ENCODE data around the gene TNFSF12. TPM values are rescaled to one million over a fixed set of nuclear protein-coding genes. Genes with fewer than 3 reads are reported as not detected.

The TNFSF12 gene
- total RNA-seq, 1 experiment from 2014 or later, result 8.1 TPM

GRCh38 chr17:7502171-7502847 lies 46.5 kb upstream of the TNFSF12 start (continued):
- no peak for TF ChIP-seq IRF1 (CRISPR knock-in tag; IDR thresholded peaks at IDR 0.05)
- no peak for TF ChIP-seq ZNF138 (CRISPR knock-in tag; conservative IDR thresholded peaks at IDR 0.05)
- TF ChIP-seq FOXK1 (CRISPR knock-in tag; IDR thresholded peaks at IDR 0.05), result no peak

GRCh38 chr17:7502987-7503386 lies 45.9 kb upstream of the TNFSF12 start:
- DNase-seq (ENCODE audit: low spot score), result peak; percentile 66
- ChIA-PET POLR2A (interaction anchor here (0.7 to 1.6 kb wide), 2 partner anchors 66 to 81 kb away, joined by 3 read pairs; partner anchors contain the start of gene MPDU1), CTCF (interaction anchor here (0.5 to 2.2 kb wide), 19 partner anchors 10 to 147 kb away, joined by 3 to 13 read pairs (median 4); partner anchors contain the start of gene PLSCR3)
- H3K36me3 Mint-ChIP-seq, result peaks cover 82% of the 10 kb centered on the region
- no peaks in the 10 kb centered on the region for H3K27me3 Mint-ChIP-seq (ENCODE audit: low read depth)
- H3K4me1 Mint-ChIP-seq, result no peaks in the 10 kb centered on the region
- peak; percentile 82 for ATAC-seq
- no peaks in the 10 kb centered on the region for H3K9me3 Mint-ChIP-seq
- no peak overlapping the region for H3K27ac Mint-ChIP-seq
- no peak for TF ChIP-seq ZNF416 (CRISPR knock-in tag; IDR thresholded peaks at IDR 0.05)
- TF ChIP-seq NFE2L1 (CRISPR knock-in tag; IDR thresholded peaks at IDR 0.05), result no peak
- no peak for TF ChIP-seq RORB (CRISPR knock-in tag; IDR thresholded peaks at IDR 0.05)
- no peak for TF ChIP-seq ERG (CRISPR knock-in tag; IDR thresholded peaks at IDR 0.05)
- H3K4me3 Mint-ChIP-seq, result no peak overlapping the region

GRCh38 chr17:7503521-7503920 lies 45.3 kb upstream of the TNFSF12 start:
- no peaks in the 10 kb centered on the region for H3K27me3 Mint-ChIP-seq (ENCODE audit: low read depth)
- H3K27ac Mint-ChIP-seq, result no peak overlapping the region
- no peaks in the 10 kb centered on the region for H3K4me1 Mint-ChIP-seq
- no peak overlapping the region for H3K4me3 Mint-ChIP-seq
- ChIA-PET CTCF (interaction anchor here (1.5 to 2.2 kb wide), 5 partner anchors 14 to 147 kb away, joined by 4 to 13 read pairs (median 9); no protein-coding TSS in a partner anchor), POLR2A (interaction anchor here (1.6 kb wide), 1 partner anchor 66 kb away, joined by 3 read pairs; no protein-coding TSS in a partner anchor)
- no peaks in the 10 kb centered on the region for H3K9me3 Mint-ChIP-seq
- H3K36me3 Mint-ChIP-seq, result peaks cover 83% of the 10 kb centered on the region
- TF ChIP-seq EMX1 (CRISPR knock-in tag; IDR thresholded peaks at IDR 0.05), result no peak
- TF ChIP-seq ZNF317 (CRISPR knock-in tag; IDR thresholded peaks at IDR 0.05; ENCODE audit: borderline replicate concordance, low read depth), result no peak
- no peak for TF ChIP-seq ERG (CRISPR knock-in tag; IDR thresholded peaks at IDR 0.05)
- no peak for TF ChIP-seq ZNF232 (CRISPR knock-in tag; IDR thresholded peaks at IDR 0.05)
- TF ChIP-seq ZNF416 (CRISPR knock-in tag; IDR thresholded peaks at IDR 0.05), result no peak
- TF ChIP-seq SP1 (CRISPR knock-in tag; conservative IDR thresholded peaks at IDR 0.05), result no peak
- TF ChIP-seq TEAD1 (CRISPR knock-in tag; IDR thresholded peaks at IDR 0.05), result no peak
- TF ChIP-seq MXD4 (CRISPR knock-in tag; IDR thresholded peaks at IDR 0.05; ENCODE audit: borderline replicate concordance), result no peak
- no peak for TF ChIP-seq KAT7 (CRISPR knock-in tag; IDR thresholded peaks at IDR 0.05; ENCODE audit: borderline replicate concordance)
- no peak for TF ChIP-seq CREM (CRISPR knock-in tag; IDR thresholded peaks at IDR 0.05)
- TF ChIP-seq MAX (CRISPR knock-in tag; IDR thresholded peaks at IDR 0.05), result no peak
- no peak for TF ChIP-seq TCF7 (CRISPR knock-in tag; IDR thresholded peaks at IDR 0.05; ENCODE audit: low read depth)
- TF ChIP-seq FOXP4 (CRISPR knock-in tag; IDR thresholded peaks at IDR 0.05), result no peak
- TF ChIP-seq ZNF219 (CRISPR knock-in tag; IDR thresholded peaks at IDR 0.05; ENCODE audit: borderline replicate concordance), result no peak
- no peak for TF ChIP-seq ZNF396 (CRISPR knock-in tag; IDR thresholded peaks at IDR 0.05; ENCODE audit: borderline replicate concordance)
- TF ChIP-seq SMAD4 (CRISPR knock-in tag; IDR thresholded peaks at IDR 0.05), result no peak
- TF ChIP-seq ARID4B (CRISPR knock-in tag; IDR thresholded peaks at IDR 0.05; ENCODE audit: borderline replicate concordance), result no peak
- TF ChIP-seq JUN (CRISPR knock-in tag; IDR thresholded peaks at IDR 0.05), result no peak
- TF ChIP-seq ZNF671 (CRISPR knock-in tag; IDR thresholded peaks at IDR 0.05), result no peak
- DNase-seq (ENCODE audit: low spot score) (no peak), ATAC-seq (no peak)

All from WTC11 (cell line).